Kidney (tissue), 14 donors: ENCODE data around the gene GBA3. TPM values are rescaled to one million over a fixed set of nuclear protein-coding genes. Genes with fewer than 3 reads are reported as not detected.

Source experiments
- DNase-seq, 5 donors: peaks; one replicate each; pipeline ENCODE4 v3.0.0-alpha.2; 2013 to 2020
- FAIRE-seq: peaks from 2 replicates; lab custom pipeline; 2012; peaks lifted over from hg19 to GRCh38; lab: Jason Lieb, UNC
- H3K27ac ChIP-seq, 2 donors: one replicate each; pipeline ENCODE4 v1.7.0; 2013; ENCODE audit warnings: low read depth in 2 of 2, low read length in 2 of 2, inconsistent platforms in 1 of 2
- H3K27me3 ChIP-seq: one replicate; pipeline ENCODE4 v1.7.1; 2013; ENCODE audit warnings: low read length, inconsistent platforms; ENCODE audit not compliant: control insufficient read depth, insufficient read depth
- H3K36me3 ChIP-seq, 3 donors: one replicate each; pipeline versions ENCODE4 v1.7.0 to v1.7.1; 2013; ENCODE audit warnings: low read length in 3 of 3, control low read depth in 1 of 3, inconsistent platforms in 1 of 3; ENCODE audit not compliant: insufficient read depth in 3 of 3, control insufficient read depth in 2 of 3
- H3K4me1 ChIP-seq, 3 donors: one replicate each; pipeline versions ENCODE4 v1.7.0 to v1.7.1; 2013; ENCODE audit warnings: low read length in 3 of 3, inconsistent platforms in 1 of 3, low read depth in 1 of 3; ENCODE audit not compliant: control insufficient read depth in 2 of 3, insufficient read depth in 2 of 3
- H3K4me3 ChIP-seq, 3 donors: one replicate each; pipeline versions ENCODE4 v1.7.0 to v1.8.1; 2013; ENCODE audit warnings: low read length in 3 of 3, control low read depth in 1 of 3, inconsistent platforms in 1 of 3
- H3K9ac ChIP-seq, 3 donors: one replicate each; pipeline versions ENCODE4 v1.7.0 to v1.7.1; 2013; ENCODE audit warnings: low read length in 3 of 3, control low read depth in 1 of 3, inconsistent platforms in 1 of 3
- H3K9me3 ChIP-seq, 3 donors: one replicate each; pipeline versions ENCODE4 v1.7.0 to v1.7.1; 2013; ENCODE audit warnings: low read length in 3 of 3, control low read depth in 1 of 3, inconsistent platforms in 1 of 3; ENCODE audit not compliant: control insufficient read depth in 2 of 3, insufficient read depth in 1 of 3
- intact Hi-C: fragments of 100-400 bp; cut with DNase I; formaldehyde crosslinking; loops from one replicate; pipeline ENCODE4 v1.11.1; 2022
- polyA plus RNA-seq: library from polyadenylated mRNA; stranded (reverse); fragments of 350-450 nt; fragmentation: Illumina TruSeq; extraction: RNeasy Lipid Tissue Mini Kit (QIAGEN cat#74804); gene quantifications from one replicate; pipeline ENCODE4 v1.2.3, GENCODE V29; 2014; ENCODE audit warnings: low read depth, low replicate concordance; ENCODE audit not compliant: insufficient read depth
- total RNA-seq: library from RNA; stranded (reverse); fragmentation: NEBNext Ultra II Directional; extraction: Animal tissue kit (Norgen Biotek cat#: 25700); gene quantifications from one replicate; pipeline ENCODE4 v1.2.1, GENCODE V29; 2021
- TF ChIP-seq, protein P1 (sequence below): IDR thresholded peaks from 3 replicates; pipeline ENCODE4 v1.5.1; 2012; ENCODE audit warnings: mild to moderate bottlenecking, moderate library complexity, borderline replicate concordance; ENCODE audit not compliant: insufficient read depth; ENCODE audit errors: extremely low read depth
- donor health status: control.
- donor health status: control.
- donor health status: control.
- donor health status: control.
- donor health status: control.
- donor health status: DM: yes; HTN: yes; CAD: no.
- donor health status: Normal renal cell carcinoma (clear cell type).

Gene GBA3
- total and polyA plus RNA-seq, 2 donors from 2014 or later = 40.9 to 59.0 TPM

- TF ChIP-seq, protein P1, sequence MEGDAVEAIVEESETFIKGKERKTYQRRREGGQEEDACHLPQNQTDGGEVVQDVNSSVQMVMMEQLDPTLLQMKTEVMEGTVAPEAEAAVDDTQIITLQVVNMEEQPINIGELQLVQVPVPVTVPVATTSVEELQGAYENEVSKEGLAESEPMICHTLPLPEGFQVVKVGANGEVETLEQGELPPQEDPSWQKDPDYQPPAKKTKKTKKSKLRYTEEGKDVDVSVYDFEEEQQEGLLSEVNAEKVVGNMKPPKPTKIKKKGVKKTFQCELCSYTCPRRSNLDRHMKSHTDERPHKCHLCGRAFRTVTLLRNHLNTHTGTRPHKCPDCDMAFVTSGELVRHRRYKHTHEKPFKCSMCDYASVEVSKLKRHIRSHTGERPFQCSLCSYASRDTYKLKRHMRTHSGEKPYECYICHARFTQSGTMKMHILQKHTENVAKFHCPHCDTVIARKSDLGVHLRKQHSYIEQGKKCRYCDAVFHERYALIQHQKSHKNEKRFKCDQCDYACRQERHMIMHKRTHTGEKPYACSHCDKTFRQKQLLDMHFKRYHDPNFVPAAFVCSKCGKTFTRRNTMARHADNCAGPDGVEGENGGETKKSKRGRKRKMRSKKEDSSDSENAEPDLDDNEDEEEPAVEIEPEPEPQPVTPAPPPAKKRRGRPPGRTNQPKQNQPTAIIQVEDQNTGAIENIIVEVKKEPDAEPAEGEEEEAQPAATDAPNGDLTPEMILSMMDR = no peak
Observed at GRCh38 chr4:22677780-22678179, 15.0 kb upstream of the GBA3 start.

DNA sequence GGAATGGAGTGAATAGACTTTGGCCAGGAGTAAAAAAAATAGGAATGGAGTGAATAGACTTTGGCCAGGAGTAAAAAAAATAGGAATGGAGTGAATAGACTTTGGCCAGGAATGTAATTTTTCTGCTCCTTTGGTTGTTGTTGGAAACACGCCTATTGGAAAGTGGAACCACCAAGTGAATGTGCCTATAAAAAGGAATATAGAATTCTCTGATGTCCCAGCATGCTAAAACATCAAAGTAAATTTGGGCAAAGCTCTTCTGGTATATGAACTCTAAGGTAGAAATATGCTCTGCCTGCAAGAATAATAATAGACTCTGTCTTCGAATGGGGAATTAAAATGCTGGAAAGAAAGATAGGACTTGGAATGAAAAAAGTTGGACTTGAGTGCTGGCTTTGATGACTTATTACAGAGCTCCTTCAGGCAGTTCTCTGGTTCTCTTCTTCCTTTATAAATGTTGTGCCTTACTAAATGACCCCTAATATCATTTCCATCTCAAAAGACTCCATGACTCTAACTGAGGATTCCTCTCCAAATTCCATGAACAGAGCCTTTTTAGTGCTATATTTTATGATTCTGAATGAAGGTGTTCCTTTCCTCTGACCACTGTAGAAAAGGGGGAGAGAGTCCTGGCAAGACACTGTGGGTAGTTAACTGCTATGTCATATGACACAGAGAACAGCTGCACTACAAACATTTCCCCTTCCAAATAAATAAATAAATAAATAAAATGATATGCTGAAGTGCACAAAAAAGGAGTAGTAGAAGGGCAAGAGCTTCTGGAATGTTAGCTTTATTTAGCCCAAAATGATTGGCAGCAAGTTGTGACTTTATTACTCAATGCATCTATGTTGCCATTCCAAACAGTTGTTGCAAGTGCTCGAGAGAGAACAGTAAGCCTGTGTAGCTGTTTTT lies 13.5 kb upstream of the GBA3 start:
- H3K36me3 ChIP-seq = no peaks in the 10 kb centered on the region
- FAIRE-seq (peak; percentile 19), DNase-seq (no peak)
- intact Hi-C loops = no loop called here
- TF ChIP-seq, protein P1 = no peak
- no peak overlapping the region for H3K9ac ChIP-seq
- H3K27ac ChIP-seq = peak overlapping the region; percentile 32 to 49
- H3K9me3 ChIP-seq = no peaks in the 10 kb centered on the region
- peak overlapping the region in 1 of 3 donors; percentile 12 for H3K4me3 ChIP-seq
- no peaks in the 10 kb centered on the region for H3K27me3 ChIP-seq
- peaks cover 0 to 8% (median 0%) of the 10 kb centered on the region in 3 donors for H3K4me1 ChIP-seq

More at GRCh38 chr4:22677780-22678179, 15.0 kb upstream of the GBA3 start:
- H3K9ac ChIP-seq = no peak overlapping the region
- H3K4me1 ChIP-seq = peaks cover 0 to 8% (median 0%) of the 10 kb centered on the region in 3 donors
- H3K36me3 ChIP-seq = no peaks in the 10 kb centered on the region
- no peak overlapping the region for H3K27ac ChIP-seq
- no peak for DNase-seq
- FAIRE-seq = no peak
- H3K27me3 ChIP-seq = no peaks in the 10 kb centered on the region
- H3K4me3 ChIP-seq = no peak overlapping the region
- H3K9me3 ChIP-seq = no peaks in the 10 kb centered on the region
- intact Hi-C loops = no loop called here

DNA sequence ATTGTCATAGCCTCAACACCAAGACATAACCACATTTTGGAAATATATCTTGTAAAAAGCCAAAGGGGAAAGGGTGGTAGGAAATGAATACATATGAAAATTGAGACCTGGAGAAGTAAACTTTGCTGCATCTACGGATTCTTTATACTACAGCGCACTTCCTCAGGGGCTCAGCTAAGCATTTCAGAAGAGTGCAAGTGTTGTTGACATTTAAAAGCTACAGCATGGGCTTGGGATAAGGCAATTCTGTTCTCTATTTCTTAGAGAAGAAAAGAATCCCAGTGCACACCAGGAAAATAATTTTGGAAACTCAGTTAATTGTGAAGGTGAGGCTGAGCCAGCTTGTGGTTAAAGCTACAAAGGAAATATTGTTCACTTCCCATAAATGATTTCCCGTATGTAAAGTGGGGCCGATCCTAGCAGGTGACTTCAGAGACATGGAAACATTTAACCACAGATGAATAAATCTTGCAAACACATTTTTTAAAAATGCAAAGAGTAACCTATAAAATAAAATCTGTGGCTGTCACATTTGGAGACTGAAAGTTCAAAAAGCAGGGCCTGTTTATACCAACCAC lies 12.6 kb upstream of the GBA3 start:
- intact Hi-C loops = no loop called here
- H3K9ac ChIP-seq = no peak overlapping the region
- FAIRE-seq (no peak), DNase-seq (no peak)
- H3K9me3 ChIP-seq = no peaks in the 10 kb centered on the region
- H3K36me3 ChIP-seq = no peaks in the 10 kb centered on the region
- H3K4me3 ChIP-seq = no peak overlapping the region
- no peak overlapping the region for H3K27ac ChIP-seq
- H3K4me1 ChIP-seq = peaks cover 0 to 8% (median 0%) of the 10 kb centered on the region in 3 donors
- H3K27me3 ChIP-seq = no peaks in the 10 kb centered on the region
- TF ChIP-seq, protein P1 = no peak
